HG02885 (cell line): ENCODE results near the gene FNDC5.
"Not testable (repeated sequence)": the region's sequence is repeated elsewhere in the genome, so short reads cannot be mapped to it uniquely, and the experiment has no call there.

Source experiments
- ATAC-seq: cut with Tn5 transposase; IDR thresholded peaks from one replicate; pipeline ENCODE4 v1.9.1; 2021; ENCODE audit warnings: mild to moderate bottlenecking; ENCODE audit not compliant: unreplicated experiment, poor library complexity

The FNDC5 gene

DNA sequence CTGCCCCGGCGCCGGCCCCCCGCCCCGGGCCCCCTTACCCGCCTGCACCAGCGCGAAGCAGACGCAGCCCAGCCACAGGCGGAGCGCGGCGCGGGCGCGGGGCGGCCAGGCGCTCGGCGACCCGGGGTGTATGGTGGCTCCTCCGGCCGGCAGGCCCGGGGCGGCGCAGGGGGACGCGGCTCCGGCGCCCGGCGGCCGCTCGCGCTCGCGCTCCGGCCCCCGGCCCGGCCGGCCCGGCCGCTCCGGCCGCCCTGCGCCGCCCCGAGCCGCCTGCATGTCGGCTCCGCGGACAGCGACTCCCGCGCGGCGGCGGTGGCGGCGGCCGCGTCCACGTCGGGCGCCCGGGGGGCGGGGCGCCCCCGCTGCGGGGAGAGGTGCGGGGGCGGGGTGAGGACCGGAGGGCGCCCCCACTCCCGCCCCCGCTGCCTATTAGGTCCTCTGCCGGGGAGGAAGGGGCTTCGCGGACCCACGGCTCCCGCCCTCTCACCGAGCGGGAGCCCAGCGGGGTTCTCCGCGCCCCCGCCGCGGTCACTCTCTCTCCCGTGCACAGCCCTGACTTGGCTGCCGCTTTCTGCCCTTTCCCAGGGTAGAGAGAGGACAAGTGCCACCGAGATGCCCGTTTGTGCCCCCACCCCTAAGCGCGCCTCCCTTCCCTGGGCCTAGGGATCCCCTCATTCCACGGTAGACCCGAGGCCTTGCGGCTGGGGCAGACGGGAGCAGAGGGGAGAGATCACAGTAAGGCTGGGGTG, at the start of gene FNDC5:
Gene FNDC5 (minus strand): TSS at position 298 of the 749 bp plus-strand sequence.
- ATAC-seq = no peak

DNA sequence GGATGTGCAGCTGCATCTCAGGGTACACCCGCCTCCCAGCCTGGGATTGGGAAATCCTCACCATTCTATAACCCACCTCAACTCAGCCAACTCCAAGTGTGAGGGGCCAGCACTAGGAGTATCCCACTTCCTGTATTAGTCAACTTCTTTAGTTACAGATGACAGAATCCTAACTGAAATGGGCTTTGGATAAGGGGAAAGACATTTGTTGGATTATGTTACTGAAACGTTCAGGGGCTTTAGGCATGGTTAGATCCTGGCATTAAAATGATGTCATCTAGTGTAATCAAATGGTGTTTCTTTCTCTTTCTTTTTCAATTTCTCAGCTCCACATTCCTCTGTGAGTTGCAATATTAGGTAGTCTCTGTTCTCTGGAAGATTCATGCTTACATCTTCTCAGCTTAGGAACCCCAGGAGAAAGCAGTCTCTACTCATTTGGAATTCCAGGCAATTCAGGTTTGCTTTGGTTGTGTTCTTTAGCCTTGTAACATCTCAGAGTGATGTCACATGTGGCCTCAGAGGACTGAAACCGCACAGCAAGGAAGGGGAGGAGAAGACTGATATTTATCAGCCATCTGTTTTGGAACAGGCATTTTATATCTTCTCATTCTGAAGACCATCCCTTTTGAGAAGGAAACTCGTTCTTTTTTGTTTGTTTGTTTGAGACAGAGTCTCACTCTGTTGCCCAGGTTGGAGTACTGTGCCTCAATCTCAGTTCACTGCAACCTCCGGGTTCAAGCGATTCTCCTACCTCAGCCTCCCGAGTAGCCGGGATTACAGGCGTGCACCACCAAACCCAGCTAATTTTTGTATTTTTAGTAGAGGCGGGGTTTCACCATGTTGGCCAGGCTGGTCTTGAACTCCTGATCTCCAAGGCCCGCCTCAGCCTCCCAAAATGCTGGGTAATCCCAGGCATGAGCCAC, 49.4 kb upstream of the FNDC5 start:
- ATAC-seq = no peak

DNA sequence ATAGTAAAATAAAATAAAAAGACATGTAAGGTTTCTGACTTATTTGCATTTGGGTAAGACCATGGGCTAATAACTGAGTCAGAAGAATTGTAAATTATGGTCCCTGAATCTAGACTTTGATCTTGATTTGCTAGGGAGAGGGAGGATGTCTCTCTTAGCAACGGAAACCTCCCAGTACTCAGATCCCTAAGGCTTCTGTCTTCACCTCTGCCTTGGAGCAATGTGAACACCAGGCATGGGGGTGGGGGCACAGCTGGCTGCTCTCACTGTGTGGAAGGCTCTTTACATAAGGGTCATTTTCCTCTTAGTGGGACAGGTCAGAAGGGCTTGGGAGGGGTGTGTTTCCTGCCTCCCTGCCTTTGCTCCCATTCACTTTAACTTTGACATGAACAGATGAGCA, 47.5 kb upstream of the FNDC5 start:
- ATAC-seq = no peak

DNA sequence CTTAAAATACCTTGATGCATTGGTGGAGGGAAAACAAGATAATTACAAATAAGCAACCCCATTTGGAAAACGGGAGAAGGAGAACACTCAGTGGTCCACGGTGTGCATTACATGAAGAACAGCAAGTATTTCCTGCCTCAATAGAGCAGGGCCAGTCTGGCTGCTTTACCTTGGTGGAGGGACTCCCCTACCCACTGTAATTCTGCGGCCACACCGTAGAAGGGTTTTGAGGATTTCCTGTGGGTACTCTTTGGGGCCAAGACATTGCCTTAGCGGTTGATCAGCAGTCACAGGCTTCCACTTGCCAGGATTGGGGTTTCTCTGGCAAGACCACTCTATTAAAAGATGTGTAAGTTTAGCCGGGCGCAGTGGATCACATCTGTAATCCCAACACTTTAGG, 46.8 kb upstream of the FNDC5 start:
- no peak for ATAC-seq

DNA sequence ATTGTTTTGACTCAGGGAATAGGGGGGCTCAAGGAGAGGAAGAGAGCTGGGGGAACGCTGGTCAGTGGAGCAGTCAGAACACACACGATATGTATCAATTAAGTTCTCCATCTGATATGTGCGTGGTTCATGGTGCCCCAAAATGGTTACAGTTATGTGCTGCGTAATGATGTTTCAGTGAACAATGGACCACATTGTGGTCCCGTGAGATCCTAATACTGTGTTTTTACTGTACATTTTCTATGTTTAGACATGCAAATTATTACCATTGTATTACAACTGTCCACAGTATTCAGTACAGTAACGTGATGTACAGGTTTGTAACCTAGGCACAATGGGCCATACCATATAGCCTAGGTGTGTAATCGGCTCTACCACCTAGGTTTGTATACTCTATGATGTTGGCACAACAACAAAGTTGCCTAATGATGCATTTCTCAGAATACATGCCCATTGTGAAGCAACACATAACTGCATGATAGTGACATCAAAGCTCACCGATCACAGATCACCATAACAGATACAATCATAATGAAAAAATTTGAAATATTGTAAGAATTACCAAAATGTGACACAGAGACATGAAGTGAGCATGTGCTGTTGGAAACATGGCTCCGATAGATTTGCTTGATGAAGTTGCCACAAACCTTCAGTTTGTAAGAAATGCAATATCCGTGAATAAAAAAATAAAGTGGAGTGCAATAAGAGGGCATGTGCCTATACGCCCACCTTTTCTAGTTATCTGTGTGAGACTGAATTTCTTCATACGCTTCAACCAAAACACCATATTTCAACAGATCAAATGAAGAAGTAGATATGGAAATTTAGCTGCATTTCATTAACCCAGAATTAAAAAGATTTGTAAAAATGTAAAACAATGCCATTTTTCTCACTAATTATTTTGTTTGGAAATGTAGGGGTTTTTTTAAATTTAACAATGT, 45.3 kb upstream of the FNDC5 start:
- ATAC-seq = no peak

DNA sequence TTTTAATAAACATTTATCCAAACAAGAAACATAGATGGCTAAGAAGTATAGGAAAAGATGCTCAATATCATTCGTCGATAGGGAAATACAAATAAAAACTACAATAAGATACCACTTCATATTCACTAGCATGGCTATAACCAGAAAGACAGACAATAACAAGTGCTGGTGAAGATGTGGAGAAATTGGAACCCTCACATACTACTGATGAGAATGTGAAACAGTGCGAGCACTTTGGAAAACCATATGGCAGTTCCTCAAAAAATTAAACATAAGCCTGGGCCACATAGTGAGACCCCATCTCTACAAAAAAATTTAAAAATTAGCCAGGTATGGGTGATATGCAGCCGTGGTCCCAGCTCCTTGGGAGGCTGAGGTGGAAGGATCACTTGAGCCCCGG, 39.6 kb upstream of the FNDC5 start:
- no peak for ATAC-seq

DNA sequence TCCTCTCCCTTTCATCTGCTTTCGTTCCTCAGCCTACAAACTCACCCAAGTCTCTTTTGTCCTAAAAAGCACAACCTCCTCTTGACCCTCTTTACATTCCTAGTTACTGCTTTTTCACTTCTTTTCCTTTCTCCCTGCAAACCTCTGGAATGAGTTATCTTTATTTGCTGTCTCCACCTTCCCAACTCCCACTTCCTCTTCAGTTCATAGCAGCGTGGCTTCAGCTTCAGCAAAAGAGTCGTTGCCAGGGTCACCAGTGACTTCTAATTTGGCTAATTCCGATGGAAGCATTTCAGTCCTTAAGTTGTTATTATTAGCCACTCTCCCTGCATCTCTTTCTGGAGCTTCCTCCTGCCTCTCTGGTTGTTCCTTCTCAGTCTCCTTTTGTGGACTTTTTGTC, 36.7 kb upstream of the FNDC5 start:
- no peak for ATAC-seq

DNA sequence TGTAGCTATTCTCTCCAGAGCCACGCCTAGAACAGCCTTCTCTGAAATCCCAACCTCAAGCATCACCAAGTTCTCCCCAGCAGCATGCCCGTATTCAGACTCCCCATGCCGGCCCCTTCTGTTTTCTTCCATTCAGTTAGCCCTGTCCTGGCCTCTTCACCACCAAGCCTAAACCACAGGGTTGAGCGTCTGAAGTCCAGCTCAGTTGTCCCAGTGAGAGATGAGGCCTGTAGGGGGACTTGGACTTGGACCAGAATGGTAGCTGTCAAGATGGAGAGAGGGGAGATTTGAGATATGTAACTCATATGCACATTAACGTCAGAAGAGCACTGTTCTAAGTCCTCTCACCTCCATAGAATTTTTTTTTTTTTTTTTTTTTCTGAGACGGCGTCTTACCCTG, 35.9 kb upstream of the FNDC5 start:
- no peak for ATAC-seq

DNA sequence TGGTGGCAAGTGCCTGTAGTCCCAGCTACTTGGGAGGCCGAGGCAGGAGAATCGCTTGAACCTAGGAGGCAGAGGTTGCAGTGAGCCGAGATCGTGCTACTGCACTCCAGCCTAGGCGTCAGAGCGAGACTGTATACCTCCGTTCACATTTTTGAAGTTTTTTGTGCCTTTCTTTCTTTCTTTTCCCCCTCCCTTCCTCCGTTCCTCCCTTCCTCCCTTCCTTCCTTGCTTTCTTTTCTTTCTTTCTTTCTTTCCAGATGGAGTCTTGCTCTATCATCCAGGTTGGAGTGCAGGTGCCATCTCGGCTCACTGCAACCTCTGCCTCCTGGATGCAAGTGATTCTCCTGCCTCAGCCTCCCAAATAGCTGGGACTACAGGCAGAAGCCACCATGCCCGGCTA, 34.9 kb upstream of the FNDC5 start:
- not testable (repeated sequence) for ATAC-seq

DNA sequence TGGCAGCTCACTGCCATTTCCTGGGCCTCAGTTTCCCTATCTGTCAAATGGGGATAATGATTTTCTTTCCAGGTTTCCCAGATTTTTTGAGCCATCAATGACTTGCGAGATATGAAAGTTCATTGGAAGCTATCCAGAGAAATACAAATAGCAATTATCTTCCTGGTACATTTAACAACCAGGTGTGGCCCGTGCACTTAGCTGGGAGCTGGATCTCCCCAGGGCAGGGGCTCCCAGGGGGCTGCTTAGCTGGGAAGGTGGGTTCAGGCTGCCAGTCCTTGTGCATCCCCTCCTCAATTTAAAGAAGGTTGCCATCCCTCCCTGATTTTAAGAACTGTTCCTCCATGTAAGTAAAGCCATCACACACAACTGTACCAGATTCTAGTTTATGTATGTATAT, 34.1 kb upstream of the FNDC5 start:
- no peak for ATAC-seq

DNA sequence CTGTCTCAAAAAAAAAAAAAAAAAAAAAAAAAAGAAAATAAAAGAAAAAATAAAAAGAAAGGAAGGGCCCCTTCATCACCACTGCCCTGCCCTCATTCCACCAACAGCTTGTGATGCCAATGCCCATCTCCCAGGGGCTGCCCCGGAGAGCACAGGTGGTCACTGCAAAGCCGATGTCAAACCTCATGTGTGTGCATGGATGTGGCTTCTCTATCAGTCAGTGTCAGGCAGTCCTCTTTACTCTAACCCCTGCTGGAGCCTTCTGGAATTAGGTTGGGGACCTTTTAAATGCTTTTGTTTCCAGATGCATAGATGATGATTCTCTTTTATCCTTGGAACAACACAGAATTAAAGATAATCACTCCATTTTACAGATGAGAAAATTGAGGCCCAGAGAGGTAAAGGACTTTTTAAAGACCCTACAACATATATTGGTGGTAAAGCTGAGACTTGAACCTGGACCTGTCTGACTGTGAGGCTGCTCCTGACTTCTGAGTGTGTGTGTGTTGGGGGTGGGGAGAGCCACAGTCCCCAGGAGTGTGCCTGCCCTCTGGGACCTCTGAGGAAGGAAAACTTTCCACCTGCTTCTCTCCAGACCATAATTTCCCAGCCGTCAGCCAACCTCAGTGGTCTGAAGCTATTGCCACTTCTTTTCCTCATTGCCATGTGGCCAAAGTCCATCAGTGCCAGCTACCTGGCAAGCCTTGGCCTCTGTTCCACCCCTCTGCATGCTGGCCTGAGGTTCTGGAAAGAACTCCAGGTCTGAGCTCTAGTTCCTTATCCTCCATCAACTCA, 33.5 kb upstream of the FNDC5 start:
- no peak for ATAC-seq

DNA sequence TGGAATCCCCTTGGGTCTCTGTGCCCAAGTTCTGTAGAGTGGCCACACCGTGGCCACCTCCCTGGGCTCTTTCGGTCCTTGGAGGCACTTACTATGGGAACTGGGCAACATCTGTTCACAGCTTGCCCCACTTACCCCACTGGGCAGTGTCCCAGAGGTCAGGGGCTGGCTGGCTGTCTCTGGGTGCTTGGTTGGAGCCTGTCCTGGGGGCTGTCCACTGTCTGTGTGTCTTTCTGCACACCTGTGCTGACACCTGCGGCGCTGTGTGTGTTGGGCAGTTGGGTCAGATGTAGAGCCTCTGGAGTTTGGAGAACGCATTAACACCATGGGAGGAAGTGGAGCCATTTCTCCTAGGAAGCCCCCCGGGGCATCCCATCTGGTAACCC, 31.8 kb upstream of the FNDC5 start:
- no peak for ATAC-seq

DNA sequence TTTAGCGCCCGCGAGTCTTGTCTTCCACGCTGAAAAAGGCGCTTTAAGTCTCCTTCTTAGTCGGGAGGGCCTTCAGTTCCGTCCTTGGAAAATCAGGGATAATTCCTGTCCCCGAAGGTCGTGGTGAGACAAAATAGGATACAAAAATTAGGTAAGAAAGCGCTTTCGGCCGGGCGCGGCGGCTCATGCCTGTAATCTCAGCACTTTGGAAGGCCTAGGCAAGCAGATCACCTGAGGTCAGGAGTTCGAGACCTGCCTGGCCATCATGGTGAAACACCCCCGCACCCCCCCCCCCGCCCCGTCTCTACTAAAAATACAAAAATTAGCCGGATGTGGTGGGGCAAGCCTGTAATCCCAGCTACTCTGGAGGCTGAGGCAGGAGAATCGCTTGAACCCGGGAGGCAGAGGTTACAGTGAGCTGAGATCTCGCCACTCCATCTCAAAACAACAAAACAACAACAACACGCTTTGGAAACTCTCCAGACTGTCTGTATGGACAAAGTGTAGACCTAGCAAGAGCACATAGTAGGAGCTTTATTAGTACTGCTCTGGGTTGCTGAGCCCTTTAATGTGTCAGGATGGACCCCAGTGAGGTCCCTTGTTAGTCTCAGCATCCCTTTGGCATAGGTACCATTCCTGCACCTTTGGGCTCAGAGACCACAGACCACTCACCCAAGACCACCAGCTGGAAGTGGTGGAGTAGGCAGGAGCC, 31.3 kb upstream of the FNDC5 start:
- ATAC-seq = no peak

DNA sequence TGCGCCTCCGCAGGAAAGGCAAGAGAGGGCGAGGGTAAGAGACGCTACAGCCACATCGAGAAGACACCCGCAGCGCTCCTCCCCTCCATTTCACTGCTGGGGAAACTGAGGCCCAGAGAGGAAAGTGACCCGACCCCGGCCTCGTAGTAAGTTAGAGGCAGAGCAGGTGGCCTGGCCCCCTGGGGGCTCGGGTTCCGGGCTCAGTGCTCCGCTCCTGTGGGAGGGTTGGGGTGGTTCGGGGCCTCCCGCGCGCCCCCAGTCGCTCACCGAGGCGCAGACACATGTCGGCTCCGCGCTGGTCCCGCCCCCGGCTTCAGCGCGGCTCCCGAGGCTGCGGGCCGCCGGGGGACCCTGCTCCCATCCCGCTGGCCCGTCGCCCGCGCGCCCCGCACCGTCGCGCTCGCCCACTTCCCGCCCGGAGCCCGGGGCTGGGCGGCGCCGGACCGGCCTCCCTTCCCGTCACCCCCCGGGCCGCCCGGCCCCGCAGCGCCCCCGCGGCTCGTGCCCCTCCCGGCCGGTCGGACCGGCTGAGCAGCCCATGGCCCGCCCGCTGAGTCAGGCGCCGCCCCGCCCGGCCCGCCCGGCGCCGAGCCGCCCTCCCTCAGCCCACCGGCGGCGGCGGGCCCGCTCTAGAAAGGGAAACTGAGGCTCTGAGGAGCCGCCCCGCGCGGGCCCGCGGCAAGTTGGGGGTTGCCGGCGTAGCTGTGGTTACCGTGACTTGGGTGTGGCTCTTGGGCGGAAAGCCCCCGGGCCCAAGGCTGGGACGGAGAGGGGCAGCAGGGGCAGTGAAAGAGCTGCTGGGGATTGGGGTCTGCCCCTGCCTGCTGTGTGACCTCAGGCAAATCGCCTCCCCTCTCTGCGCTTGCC, 30.5 kb upstream of the FNDC5 start, which contains the start of gene TMEM54:
Gene TMEM54 (minus strand): TSS at position 434 of the 867 bp plus-strand sequence. CDS start 151 bp downstream, at position 283.
- no peak for ATAC-seq

DNA sequence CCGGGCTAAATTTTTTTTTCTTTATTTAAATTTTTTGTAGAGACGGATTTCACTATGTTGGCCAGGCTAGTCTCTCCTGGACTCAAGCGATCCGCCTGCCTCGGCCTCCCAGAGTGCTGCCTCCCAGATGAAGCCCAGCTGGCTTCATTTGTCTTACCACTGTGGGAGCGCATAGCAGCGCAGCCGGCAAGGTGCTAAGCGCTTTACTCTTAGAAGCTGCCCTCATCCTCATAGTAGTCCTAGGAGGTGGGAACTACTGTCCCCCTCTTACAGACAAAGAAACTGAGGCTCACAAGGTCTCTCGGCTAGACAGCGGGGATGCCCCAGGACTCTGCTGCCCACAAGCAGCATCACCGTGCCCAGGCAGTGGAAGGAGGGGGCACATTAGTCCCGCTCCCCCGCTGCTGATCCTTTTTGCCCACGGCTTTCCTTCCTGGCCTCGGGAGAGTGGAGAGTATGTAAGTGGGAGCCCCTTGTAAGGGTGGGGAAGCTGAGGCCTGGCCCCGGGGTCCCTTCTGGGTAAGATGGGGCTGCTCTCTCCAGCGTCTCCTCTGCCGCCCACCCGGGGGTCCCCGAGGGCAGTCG, 29.8 kb upstream of the FNDC5 start:
- no peak for ATAC-seq

DNA sequence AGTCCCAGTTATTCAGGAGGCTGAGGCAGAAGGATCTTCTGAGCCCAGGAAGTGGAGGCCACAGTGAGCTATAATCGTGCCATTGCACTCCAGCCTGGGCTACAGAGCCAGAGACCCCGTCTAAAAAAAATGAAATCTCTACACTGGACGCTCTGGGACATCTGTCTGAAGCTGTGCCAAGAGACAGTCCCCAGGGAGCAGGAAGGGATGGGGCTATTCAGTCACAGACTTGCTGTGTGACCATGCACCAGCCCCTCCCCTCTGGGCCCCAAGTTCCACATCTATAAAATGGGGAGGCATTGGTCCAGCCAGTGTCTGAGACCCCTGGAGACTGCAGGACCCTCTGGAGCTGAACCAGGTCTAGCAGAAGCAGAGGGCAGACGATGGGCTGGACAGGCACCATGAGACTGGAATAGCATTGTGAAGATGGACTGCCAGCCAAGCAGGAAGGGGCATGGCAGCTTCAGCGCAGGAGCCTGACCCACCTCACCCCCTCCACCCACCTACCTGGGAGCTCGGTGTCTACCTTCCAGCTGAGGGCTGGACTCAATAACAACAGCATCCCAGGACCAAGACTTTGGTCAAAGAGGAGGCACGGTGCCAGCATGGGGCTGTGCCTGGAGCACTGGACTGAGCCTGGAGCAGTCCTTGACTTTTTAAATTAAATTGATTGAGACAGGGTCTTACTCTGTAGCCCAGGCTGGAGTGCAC, 29.0 kb upstream of the FNDC5 start:
- no peak for ATAC-seq

DNA sequence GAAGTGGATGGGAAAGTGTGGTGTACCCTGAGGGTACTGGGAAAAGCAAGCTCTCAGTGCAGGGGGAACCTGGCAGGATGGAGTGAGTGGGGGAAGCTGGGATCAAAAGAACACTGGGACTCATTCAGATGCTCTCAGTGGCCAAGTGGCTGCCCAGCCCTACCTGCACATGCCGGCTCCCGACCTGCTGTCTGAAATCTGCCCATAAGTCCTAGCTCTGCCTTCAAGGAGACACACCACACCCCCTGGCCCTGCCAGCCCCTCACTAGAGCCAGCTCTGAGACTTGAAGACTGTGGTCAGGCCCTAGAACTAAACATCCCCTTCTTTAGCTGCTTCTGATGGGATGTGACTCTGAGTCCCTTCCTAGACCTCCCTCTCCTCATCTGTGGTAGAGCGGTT, 28.2 kb upstream of the FNDC5 start:
- ATAC-seq = no peak
